ENCODE data around the gene ADAM19.

Gene ADAM19

DNA sequence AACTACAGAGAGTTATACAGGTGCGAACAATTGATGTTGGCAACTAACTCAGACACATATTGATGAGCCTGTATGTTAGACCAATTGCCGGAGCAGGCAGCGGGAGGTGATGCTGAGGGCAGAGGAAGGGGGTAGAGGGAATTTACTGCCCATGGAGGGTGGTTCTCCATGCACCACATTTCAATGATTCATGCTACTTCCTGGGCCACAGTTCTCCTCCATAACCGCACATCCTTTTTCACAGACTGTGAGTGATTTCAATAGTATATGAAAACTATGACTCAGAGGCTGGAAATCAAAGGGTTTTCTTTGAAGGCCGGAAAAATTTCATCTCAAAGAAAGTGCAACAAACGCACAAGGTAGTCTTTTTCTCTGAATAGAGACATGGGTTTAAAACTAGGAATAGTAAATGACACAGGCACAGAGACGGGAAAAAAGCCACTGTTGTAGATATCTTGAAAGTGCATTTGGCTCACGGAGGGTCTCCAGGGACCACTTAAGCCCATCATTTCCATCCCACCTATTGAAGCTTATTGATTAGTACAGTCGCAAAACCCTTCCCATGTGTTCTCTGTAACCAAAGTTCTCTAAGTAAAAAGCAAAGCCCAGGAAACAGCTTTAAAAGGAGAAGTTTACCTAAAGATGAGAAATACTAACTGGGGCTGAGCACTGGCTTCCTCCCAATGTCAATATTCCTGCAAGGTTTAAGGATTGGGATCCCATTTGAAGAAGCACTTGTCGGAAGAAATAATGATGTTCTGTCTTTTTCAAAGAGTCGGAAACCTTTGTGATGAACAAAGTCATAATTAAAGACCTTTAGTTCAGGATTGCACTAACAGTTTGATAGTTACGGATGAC, 28.0 kb upstream of the ADAM19 start:
- H3K4me3 ChIP-seq (ENCODE audit: low read depth, low read length): no peak overlapping the region
- TF ChIP-seq, protein P1, sequence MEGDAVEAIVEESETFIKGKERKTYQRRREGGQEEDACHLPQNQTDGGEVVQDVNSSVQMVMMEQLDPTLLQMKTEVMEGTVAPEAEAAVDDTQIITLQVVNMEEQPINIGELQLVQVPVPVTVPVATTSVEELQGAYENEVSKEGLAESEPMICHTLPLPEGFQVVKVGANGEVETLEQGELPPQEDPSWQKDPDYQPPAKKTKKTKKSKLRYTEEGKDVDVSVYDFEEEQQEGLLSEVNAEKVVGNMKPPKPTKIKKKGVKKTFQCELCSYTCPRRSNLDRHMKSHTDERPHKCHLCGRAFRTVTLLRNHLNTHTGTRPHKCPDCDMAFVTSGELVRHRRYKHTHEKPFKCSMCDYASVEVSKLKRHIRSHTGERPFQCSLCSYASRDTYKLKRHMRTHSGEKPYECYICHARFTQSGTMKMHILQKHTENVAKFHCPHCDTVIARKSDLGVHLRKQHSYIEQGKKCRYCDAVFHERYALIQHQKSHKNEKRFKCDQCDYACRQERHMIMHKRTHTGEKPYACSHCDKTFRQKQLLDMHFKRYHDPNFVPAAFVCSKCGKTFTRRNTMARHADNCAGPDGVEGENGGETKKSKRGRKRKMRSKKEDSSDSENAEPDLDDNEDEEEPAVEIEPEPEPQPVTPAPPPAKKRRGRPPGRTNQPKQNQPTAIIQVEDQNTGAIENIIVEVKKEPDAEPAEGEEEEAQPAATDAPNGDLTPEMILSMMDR (IDR thresholded peaks at IDR 0.05; ENCODE audit: borderline replicate concordance, insufficient read depth, low read depth, low read length): no peak

DNA sequence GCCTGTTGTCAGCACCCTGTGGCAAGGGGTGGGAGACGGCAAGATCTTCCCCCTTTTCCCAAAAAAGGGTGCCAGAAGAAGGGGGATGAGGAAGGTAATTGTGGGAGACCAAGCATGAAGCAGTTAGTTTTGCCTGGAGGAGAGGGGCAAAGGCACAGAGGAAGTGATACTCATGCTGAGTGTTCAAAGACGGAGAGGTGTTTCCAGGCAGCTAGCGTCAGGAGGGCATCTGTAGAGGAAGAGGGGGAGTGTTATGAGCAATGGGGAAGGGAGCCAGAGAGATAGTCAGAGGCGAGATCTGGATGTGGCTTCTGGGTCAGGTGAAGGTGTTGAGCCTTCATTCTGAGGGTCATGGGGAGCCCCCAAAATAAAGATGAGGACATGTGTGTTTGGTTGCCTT, 26.9 kb upstream of the ADAM19 start:
- TF ChIP-seq, protein P1 (IDR thresholded peaks at IDR 0.05; ENCODE audit: borderline replicate concordance, insufficient read depth, low read depth, low read length): no peak
- H3K4me3 ChIP-seq (ENCODE audit: low read depth, low read length): no peak overlapping the region

GRCh38 chr5:157600252-157600651, 24.7 kb upstream of the ADAM19 start:
- TF ChIP-seq, protein P1 (IDR thresholded peaks at IDR 0.05; ENCODE audit: borderline replicate concordance, insufficient read depth, low read depth, low read length): no peak
- H3K4me3 ChIP-seq (ENCODE audit: low read depth, low read length): no peak overlapping the region

- TF ChIP-seq, protein P1 (IDR thresholded peaks at IDR 0.05; ENCODE audit: borderline replicate concordance, insufficient read depth, low read depth, low read length): no peak
- no peak overlapping the region for H3K4me3 ChIP-seq (ENCODE audit: low read depth, low read length)
These were observed 24.0 kb upstream of the ADAM19 start for GRCh38 chr5:157599565-157599964.

DNA sequence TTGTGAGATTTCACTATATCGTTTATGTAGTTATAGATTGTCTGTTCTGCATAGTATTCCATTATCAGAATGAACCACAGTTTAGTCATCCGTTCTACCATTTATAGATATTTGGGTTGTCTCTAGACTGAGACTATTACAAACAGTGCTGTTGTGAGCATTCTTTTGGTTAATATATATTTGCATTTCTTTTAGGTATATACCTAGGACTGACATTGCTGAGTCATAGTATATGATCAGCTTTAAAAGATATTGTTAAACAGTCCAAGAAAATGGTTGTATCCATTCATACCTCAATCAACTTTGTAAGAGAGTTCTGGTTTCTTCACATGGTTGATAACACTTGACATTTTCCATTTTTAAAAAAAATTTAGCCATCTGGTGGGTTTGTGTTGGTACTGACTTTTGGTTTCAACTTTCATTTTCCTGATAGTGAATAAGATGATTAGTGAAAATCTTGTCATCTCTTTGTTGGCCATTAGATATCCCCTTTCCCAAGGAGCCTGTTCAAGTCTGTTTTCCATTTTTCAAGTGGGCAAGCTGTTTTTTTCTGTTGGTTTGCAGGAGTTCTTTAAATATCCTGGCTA, 22.9 kb upstream of the ADAM19 start:
- TF ChIP-seq, protein P1 (IDR thresholded peaks at IDR 0.05; ENCODE audit: borderline replicate concordance, insufficient read depth, low read depth, low read length): no peak
- no peak overlapping the region for H3K4me3 ChIP-seq (ENCODE audit: low read depth, low read length)

- TF ChIP-seq, protein P1 (IDR thresholded peaks at IDR 0.05; ENCODE audit: borderline replicate concordance, insufficient read depth, low read depth, low read length): no peak
- H3K4me3 ChIP-seq (ENCODE audit: low read depth, low read length): no peak overlapping the region
These were observed 21.7 kb upstream of the ADAM19 start for GRCh38 chr5:157597277-157597676.

- TF ChIP-seq, protein P1 (IDR thresholded peaks at IDR 0.05; ENCODE audit: borderline replicate concordance, insufficient read depth, low read depth, low read length): no peak
These were observed 20.9 kb upstream of the ADAM19 start for GRCh38 chr5:157596487-157596886.

More at GRCh38 chr5:157596487-157596886, 20.9 kb upstream of the ADAM19 start:
- H3K4me3 ChIP-seq (ENCODE audit: low read depth, low read length): no peak overlapping the region

Data from GM12875 (cell line).